ENCODE measurements around the gene HSPE1.
"Not testable (repeated sequence)": the region's sequence is repeated elsewhere in the genome, so short reads cannot be mapped to it uniquely, and the experiment has no call there.

The HSPE1 gene

GRCh38 chr2:197498235-197498936 is 1.8 kb upstream of the HSPE1 start:
- DNase-seq (ENCODE audit: low read depth): no peak

GRCh38 chr2:197498937-197499593 is 1.1 kb upstream of the HSPE1 start:
- peak; percentile 44 for DNase-seq (ENCODE audit: low read depth)

GRCh38 chr2:197500503-197501131 is 438 bp downstream of the HSPE1 start:
- DNase-seq (ENCODE audit: low read depth): no peak

GRCh38 chr2:197502201-197502600 is 2.0 kb downstream of the HSPE1 start:
- no peak for DNase-seq (ENCODE audit: low read depth)

- no peak for DNase-seq (ENCODE audit: low read depth)
Measured at GRCh38 chr2:197502685-197503084, 2.5 kb downstream of the HSPE1 start.

- DNase-seq (ENCODE audit: low read depth): no peak
Measured at GRCh38 chr2:197504000-197504399, 3.8 kb downstream of the HSPE1 start.

- no peak for DNase-seq (ENCODE audit: low read depth)
Measured at GRCh38 chr2:197504512-197504911, 4.3 kb downstream of the HSPE1 start.

GRCh38 chr2:197506658-197507057 is 6.5 kb downstream of the HSPE1 start:
- DNase-seq (ENCODE audit: low read depth): no peak

GRCh38 chr2:197513915-197514314 is 13.7 kb downstream of the HSPE1 start:
- DNase-seq (ENCODE audit: low read depth): no peak

- no peak for DNase-seq (ENCODE audit: low read depth)
Measured at GRCh38 chr2:197514754-197515153, 14.6 kb downstream of the HSPE1 start.

GRCh38 chr2:197515315-197515738 is 15.1 kb downstream of the HSPE1 start:
- DNase-seq (ENCODE audit: low read depth): no peak

- peak; percentile 92 for DNase-seq (ENCODE audit: low read depth)
Measured at GRCh38 chr2:197515739-197516392, 15.7 kb downstream of the HSPE1 start, which contains the start of gene MOB4. TSS of gene MOB4 (plus strand) at chr2:197516066. CDS start at chr2:197516087, 21 bp downstream.

GRCh38 chr2:197516393-197516761 is 16.2 kb downstream of the HSPE1 start:
- no peak for DNase-seq (ENCODE audit: low read depth)

GRCh38 chr2:197517150-197517549 is 17.0 kb downstream of the HSPE1 start:
- DNase-seq (ENCODE audit: low read depth): no peak

- DNase-seq (ENCODE audit: low read depth): no peak
Measured at GRCh38 chr2:197538412-197538811, 38.2 kb downstream of the HSPE1 start.

GRCh38 chr2:197539734-197540133 is 39.6 kb downstream of the HSPE1 start:
- DNase-seq (ENCODE audit: low read depth): no peak

GRCh38 chr2:197543206-197543605 is 43.0 kb downstream of the HSPE1 start:
- DNase-seq (ENCODE audit: low read depth): no peak

- DNase-seq (ENCODE audit: low read depth): no peak
Measured at GRCh38 chr2:197547163-197547900, 47.2 kb downstream of the HSPE1 start.

GRCh38 chr2:197548582-197548981 is 48.4 kb downstream of the HSPE1 start:
- no peak for DNase-seq (ENCODE audit: low read depth)

- not testable (repeated sequence) for DNase-seq (ENCODE audit: low read depth)
Measured at GRCh38 chr2:197551260-197551659, 51.1 kb downstream of the HSPE1 start.
